Mesendoderm (in vitro differentiated cells): ENCODE data around the gene BCAP31.
A peak's percentile ranks its signal among the peaks of the same experiment; 100 is the strongest.

ENCODE experiments used
- DNase-seq: peaks from one replicate; pipeline ENCODE4 v3.0.0; 2013
- H2AK5ac ChIP-seq: 2 replicates; pipeline ENCODE4 v1.6.1; 2013; ENCODE audit warnings: low read length, inconsistent platforms
- H2BK120ac ChIP-seq: 2 replicates; pipeline ENCODE4 v1.6.1; 2013; ENCODE audit warnings: low read depth, mild to moderate bottlenecking, low read length, moderate library complexity, mixed read lengths
- H2BK15ac ChIP-seq: replicated peaks from 2 replicates; pipeline ENCODE4 v1.6.1; 2013; ENCODE audit warnings: low read depth, mild to moderate bottlenecking, moderate library complexity
- H2BK5ac ChIP-seq: 2 replicates; pipeline ENCODE4 v1.6.1; 2013; ENCODE audit warnings: low read length, inconsistent platforms
- H3K18ac ChIP-seq: 2 replicates; pipeline ENCODE4 v1.6.1; 2013; ENCODE audit warnings: mild to moderate bottlenecking, low read length, mixed read lengths
- H3K23ac ChIP-seq: one replicate; pipeline ENCODE4 v1.6.1; 2013; ENCODE audit warnings: low read length
- H3K27ac ChIP-seq: 2 replicates; pipeline ENCODE4 v1.5.1; 2013; ENCODE audit warnings: low read depth, mild to moderate bottlenecking, inconsistent platforms, low read length, moderate library complexity
- H3K27me3 ChIP-seq: 2 replicates; pipeline ENCODE4 v1.6.1; 2013; ENCODE audit warnings: low read length, control low read depth, mild to moderate bottlenecking, inconsistent platforms; ENCODE audit not compliant: insufficient read depth, poor library complexity
- H3K36me3 ChIP-seq: 2 replicates; pipeline ENCODE4 v1.6.1; 2013; ENCODE audit warnings: low read length, inconsistent platforms; ENCODE audit not compliant: control insufficient read depth, insufficient read depth
- H3K4ac ChIP-seq: one replicate; pipeline ENCODE4 v1.6.1; 2013; ENCODE audit warnings: low read depth, mild to moderate bottlenecking, low read length, moderate library complexity
- H3K4me1 ChIP-seq: 2 replicates; pipeline ENCODE4 v1.6.1; 2013; ENCODE audit warnings: low read depth, low read length, inconsistent platforms; ENCODE audit not compliant: control insufficient read depth
- H3K4me2 ChIP-seq: 2 replicates; pipeline ENCODE4 v1.6.1; 2013; ENCODE audit warnings: low read length
- H3K4me3 ChIP-seq: 2 replicates; pipeline ENCODE4 v1.5.1; 2013; ENCODE audit warnings: mild to moderate bottlenecking, low read length
- H3K56ac ChIP-seq: one replicate; pipeline ENCODE4 v1.6.1; 2013; ENCODE audit warnings: low read length
- H3K79me1 ChIP-seq: 2 replicates; pipeline ENCODE4 v1.6.1; 2013; ENCODE audit warnings: low read length, inconsistent platforms
- H3K79me2 ChIP-seq: 2 replicates; pipeline ENCODE4 v1.6.1; 2013; ENCODE audit warnings: mild to moderate bottlenecking, low read length; ENCODE audit not compliant: control insufficient read depth, insufficient read depth
- H3K9ac ChIP-seq: 2 replicates; pipeline ENCODE4 v1.6.1; 2013; ENCODE audit warnings: low read length, inconsistent platforms
- H4K5ac ChIP-seq: one replicate; pipeline ENCODE4 v1.6.1; 2013; ENCODE audit warnings: low read length
- H4K8ac ChIP-seq: one replicate; pipeline ENCODE4 v1.6.1; 2013; ENCODE audit warnings: low read depth, mild to moderate bottlenecking, control low read depth, low read length, moderate library complexity
- WGBS: extraction: QIAGEN DNeasy Blood & Tissue Kit; methylation state at CpG from one replicate; pipeline ENCODE4 v1.1.7; 2013; ENCODE audit warnings: low lambda C conversion rate, missing lambda C conversion rate; ENCODE audit not compliant: insufficient coverage; ENCODE audit errors: extremely low coverage; 5-methylcytosine and 5-hydroxymethylcytosine counted together

Gene BCAP31

GRCh38 chrX:153690466-153690865, 33.7 kb downstream of the BCAP31 start:
- Histone ChIP-seq H3K36me3 (no peaks in the 10 kb centered on the region), H3K18ac (no peak overlapping the region), H3K23ac (no peak overlapping the region), H3K4me3 (no peak overlapping the region), H2BK120ac (no peak overlapping the region), H2AK5ac (no peak overlapping the region), H3K9ac (no peak overlapping the region), H3K4ac (no peak overlapping the region), H3K4me1 (no peaks in the 10 kb centered on the region), H3K56ac (no peak overlapping the region), H3K4me2 (no peak overlapping the region), H4K5ac (no peak overlapping the region), H2BK15ac (no peak overlapping the region), H3K27me3 (no peaks in the 10 kb centered on the region), H3K79me2 (no peaks in the 10 kb centered on the region), H2BK5ac (no peak overlapping the region), H3K27ac (no peak overlapping the region), H4K8ac (no peak overlapping the region), H3K79me1 (no peaks in the 10 kb centered on the region)
- no CpG with 5 or more reads among the region's 14 CpGs for WGBS
- no peak for DNase-seq

GRCh38 chrX:153689654-153690465, 34.3 kb downstream of the BCAP31 start:
- Histone ChIP-seq H3K9ac (peak overlapping the region; percentile 29), H4K8ac (no peak overlapping the region), H3K4me2 (no peak overlapping the region), H3K18ac (no peak overlapping the region), H4K5ac (no peak overlapping the region), H2BK15ac (no peak overlapping the region), H3K27me3 (no peaks in the 10 kb centered on the region), H3K27ac (no peak overlapping the region), H3K56ac (peak overlapping the region; percentile 34), H3K79me1 (no peaks in the 10 kb centered on the region), H2AK5ac (no peak overlapping the region), H2BK5ac (no peak overlapping the region), H3K79me2 (no peaks in the 10 kb centered on the region), H3K36me3 (no peaks in the 10 kb centered on the region), H2BK120ac (no peak overlapping the region), H3K23ac (no peak overlapping the region), H3K4me3 (no peak overlapping the region), H3K4me1 (no peaks in the 10 kb centered on the region), H3K4ac (no peak overlapping the region)
- peak; percentile 45 for DNase-seq
- WGBS, result no CpG with 5 or more reads among the region's 19 CpGs

GRCh38 chrX:153688911-153689590, 35.1 kb downstream of the BCAP31 start:
- no peak overlapping the region for H2BK5ac ChIP-seq
- WGBS, result no CpG with 5 or more reads among the region's 53 CpGs
- H3K23ac ChIP-seq, result no peak overlapping the region
- no peak overlapping the region for H3K27ac ChIP-seq
- H2BK15ac ChIP-seq, result no peak overlapping the region
- no peaks in the 10 kb centered on the region for H3K79me2 ChIP-seq
- peak overlapping the region; percentile 64 for H3K18ac ChIP-seq
- peak overlapping the region; percentile 40 for H3K9ac ChIP-seq
- no peak overlapping the region for H4K8ac ChIP-seq
- no peaks in the 10 kb centered on the region for H3K27me3 ChIP-seq
- H3K56ac ChIP-seq, result peak overlapping the region; percentile 76
- H3K4me2 ChIP-seq, result no peak overlapping the region
- no peaks in the 10 kb centered on the region for H3K36me3 ChIP-seq
- H3K4ac ChIP-seq, result peak overlapping the region; percentile 43
- no peak for DNase-seq
- H3K4me1 ChIP-seq, result no peaks in the 10 kb centered on the region
- H3K79me1 ChIP-seq, result no peaks in the 10 kb centered on the region
- no peak overlapping the region for H4K5ac ChIP-seq
- no peak overlapping the region for H2AK5ac ChIP-seq
- H3K4me3 ChIP-seq, result no peak overlapping the region
- no peak overlapping the region for H2BK120ac ChIP-seq

GRCh38 chrX:153688506-153688905, 35.7 kb downstream of the BCAP31 start:
- H3K4ac ChIP-seq, result peak overlapping the region; percentile 46
- H2BK15ac ChIP-seq, result no peak overlapping the region
- no CpG with 5 or more reads among the region's 57 CpGs for WGBS
- peak overlapping the region; percentile 35 for H3K4me3 ChIP-seq
- DNase-seq, result no peak
- peak overlapping the region; percentile 73 for H3K56ac ChIP-seq
- H2BK120ac ChIP-seq, result no peak overlapping the region
- H4K8ac ChIP-seq, result no peak overlapping the region
- no peaks in the 10 kb centered on the region for H3K79me2 ChIP-seq
- no peaks in the 10 kb centered on the region for H3K4me1 ChIP-seq
- no peaks in the 10 kb centered on the region for H3K79me1 ChIP-seq
- no peak overlapping the region for H3K4me2 ChIP-seq
- H3K27ac ChIP-seq, result no peak overlapping the region
- no peak overlapping the region for H2AK5ac ChIP-seq
- no peaks in the 10 kb centered on the region for H3K27me3 ChIP-seq
- H4K5ac ChIP-seq, result no peak overlapping the region
- H3K23ac ChIP-seq, result no peak overlapping the region
- H3K36me3 ChIP-seq, result no peaks in the 10 kb centered on the region
- peak overlapping the region; percentile 69 for H3K9ac ChIP-seq
- H2BK5ac ChIP-seq, result no peak overlapping the region
- H3K18ac ChIP-seq, result peak overlapping the region; percentile 64

GRCh38 chrX:153688071-153688470, 36.1 kb downstream of the BCAP31 start:
- Histone ChIP-seq H4K5ac (no peak overlapping the region), H2BK15ac (no peak overlapping the region), H2AK5ac (no peak overlapping the region), H3K4me2 (no peak overlapping the region), H3K36me3 (no peaks in the 10 kb centered on the region), H3K56ac (no peak overlapping the region), H2BK120ac (no peak overlapping the region), H3K27ac (no peak overlapping the region), H4K8ac (no peak overlapping the region), H3K9ac (no peak overlapping the region), H3K18ac (peak overlapping the region; percentile 64), H3K27me3 (no peaks in the 10 kb centered on the region), H3K79me2 (no peaks in the 10 kb centered on the region), H3K4ac (peak overlapping the region; percentile 46), H2BK5ac (no peak overlapping the region), H3K79me1 (no peaks in the 10 kb centered on the region), H3K4me1 (no peaks in the 10 kb centered on the region), H3K23ac (no peak overlapping the region), H3K4me3 (no peak overlapping the region)
- no CpG with 5 or more reads among the region's 69 CpGs for WGBS
- no peak for DNase-seq
